ENCODE results near the gene SERPINA3. TPM values are rescaled to one million over a fixed set of nuclear protein-coding genes. Genes with fewer than 3 reads are reported as not detected.

SERPINA3 gene
- total RNA-seq, 1 donor from 2014 or later = 55.2 TPM

DNA sequence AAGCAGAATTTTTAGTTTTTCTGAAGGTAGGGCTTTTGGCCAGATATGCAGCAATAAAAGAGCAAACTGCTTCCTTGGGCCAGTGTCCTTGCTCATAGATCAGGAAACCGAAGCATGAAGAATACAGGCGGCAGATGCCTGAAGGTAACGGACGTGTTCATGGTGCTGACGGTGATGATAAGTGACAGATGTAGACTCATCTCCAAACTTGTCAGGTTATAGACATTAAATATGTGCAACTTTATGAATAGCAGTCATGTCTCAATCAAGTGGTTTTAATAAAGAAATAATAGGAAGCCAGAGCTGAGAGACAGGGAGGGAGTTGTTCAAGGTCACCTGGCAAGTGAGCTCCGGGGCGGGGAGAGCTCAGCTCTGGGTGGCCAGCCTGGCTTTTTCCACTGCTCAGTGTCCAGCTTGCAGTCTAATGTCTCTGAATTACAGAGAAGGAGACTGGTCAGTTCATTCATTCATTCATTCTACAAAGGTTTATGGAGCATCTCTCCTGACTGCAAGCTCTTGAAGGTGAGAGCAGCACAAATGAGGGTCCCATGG, 29.9 kb upstream of the SERPINA3 start:
- intact Hi-C loops (cut with DNase I) = no loop called here
- DNase-seq = peak; percentile 68
- peak; percentile 65 for ATAC-seq (ENCODE audit: poor library complexity)

DNA sequence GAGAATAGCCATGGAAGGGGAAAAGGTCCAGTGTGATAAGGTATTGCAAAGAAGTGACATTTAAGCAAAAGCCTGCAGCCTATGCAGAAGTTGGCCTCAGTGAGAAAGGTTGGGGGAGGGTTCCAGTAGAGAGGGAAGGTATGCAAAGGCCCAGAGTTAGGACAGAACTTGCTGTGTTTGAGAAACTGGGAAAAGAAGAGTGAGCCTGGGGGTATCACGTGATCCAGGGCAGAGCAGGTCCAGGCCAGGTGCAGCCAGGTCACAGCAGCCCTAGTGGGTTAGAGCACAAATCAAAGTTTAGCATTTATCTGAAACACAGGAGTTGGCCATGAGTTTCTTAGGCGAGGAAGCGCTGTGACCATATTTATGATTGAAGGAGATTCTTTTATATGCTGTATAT, 29.3 kb upstream of the SERPINA3 start:
- intact Hi-C loops (cut with DNase I) = no loop called here
- ATAC-seq (ENCODE audit: poor library complexity) = no peak
- DNase-seq = no peak

DNA sequence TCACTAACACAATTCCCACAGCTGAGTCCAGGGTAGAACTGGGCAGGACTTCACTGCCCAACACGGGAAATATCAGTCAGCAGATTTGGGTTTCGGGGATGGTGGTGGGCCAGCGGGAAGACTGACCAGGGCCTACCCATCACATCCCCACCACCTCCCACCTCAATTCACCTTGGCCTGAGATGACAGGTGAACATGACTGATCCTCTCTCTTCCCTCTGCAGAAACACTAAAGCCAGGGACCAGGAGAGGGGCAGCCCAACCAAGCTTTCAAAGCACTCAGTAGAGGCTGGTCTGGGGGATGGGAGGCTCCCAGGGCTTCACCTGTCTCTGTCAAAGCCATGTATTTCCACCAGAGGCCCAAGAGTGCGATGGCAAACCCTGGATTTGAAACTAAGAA, 28.6 kb upstream of the SERPINA3 start:
- no peak for ATAC-seq (ENCODE audit: poor library complexity)
- intact Hi-C loops (cut with DNase I) = no loop called here

DNA sequence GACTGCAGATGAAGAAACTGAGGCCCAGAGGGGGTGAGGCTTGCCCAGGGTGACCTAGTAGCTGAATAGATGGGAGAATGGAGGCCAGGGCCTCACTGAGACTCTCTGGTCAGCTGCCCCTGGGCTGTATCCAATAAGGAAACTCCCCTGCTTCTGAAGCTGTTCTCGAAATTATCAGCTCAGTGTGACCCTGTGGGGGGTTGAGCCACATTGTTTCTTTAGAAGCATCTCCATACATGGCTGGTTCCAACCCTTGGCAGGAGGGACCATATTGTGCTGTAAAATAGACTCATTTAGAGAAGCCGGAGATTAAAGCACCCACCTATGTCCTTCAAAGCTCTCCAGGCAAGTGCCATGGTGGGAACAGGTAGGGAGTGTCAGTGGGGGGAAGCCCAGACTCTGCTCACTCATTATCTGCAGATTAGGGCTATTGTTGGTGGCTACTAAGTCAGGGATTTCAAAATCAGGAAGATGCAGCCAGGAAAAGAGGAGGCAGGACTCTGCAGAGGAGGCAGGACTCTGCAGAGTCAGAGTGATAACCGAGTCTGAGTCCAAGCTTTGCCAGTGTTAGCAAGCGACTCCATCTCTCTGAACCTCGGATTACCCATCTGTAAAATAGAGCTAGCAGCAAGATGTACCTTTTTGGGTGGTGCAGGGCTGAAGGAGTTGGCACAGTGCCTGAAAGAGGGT, 27.5 kb upstream of the SERPINA3 start:
- intact Hi-C loops (cut with DNase I) = no loop called here
- DNase-seq (no peak), ATAC-seq (ENCODE audit: poor library complexity) (peak; percentile 26)

More for the DNA sequence above, 28.6 kb upstream of the SERPINA3 start:
- no peak for DNase-seq

GRCh38 chr14:94586635-94587034, 25.6 kb upstream of the SERPINA3 start:
- intact Hi-C loops (cut with DNase I) = no loop called here
- no peak for DNase-seq
- no peak for ATAC-seq (ENCODE audit: poor library complexity)

GRCh38 chr14:94588311-94588710, 23.9 kb upstream of the SERPINA3 start:
- intact Hi-C loops (cut with DNase I) = no loop called here
- DNase-seq = no peak
- ATAC-seq (ENCODE audit: poor library complexity) = no peak

DNA sequence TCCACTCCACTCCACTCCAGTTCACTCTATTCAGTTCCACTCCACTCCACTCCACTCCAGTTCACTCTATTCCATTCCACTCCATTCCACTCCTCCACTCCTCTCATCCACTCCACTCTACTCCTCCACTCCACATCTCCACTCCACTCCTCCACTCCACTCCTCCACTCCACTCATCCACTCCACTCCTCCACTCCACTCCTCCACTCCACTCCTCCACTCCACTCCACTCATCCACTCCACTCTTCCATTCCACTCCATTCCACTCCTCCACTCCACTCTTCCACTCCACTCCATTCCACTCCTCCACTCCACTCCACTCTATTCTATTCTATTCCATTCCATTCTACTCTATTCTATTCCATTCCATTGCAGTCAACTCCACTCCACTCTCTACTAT, 21.1 kb upstream of the SERPINA3 start:
- intact Hi-C loops (cut with DNase I) = no loop called here
- DNase-seq (no peak), ATAC-seq (ENCODE audit: poor library complexity) (no peak)

DNA sequence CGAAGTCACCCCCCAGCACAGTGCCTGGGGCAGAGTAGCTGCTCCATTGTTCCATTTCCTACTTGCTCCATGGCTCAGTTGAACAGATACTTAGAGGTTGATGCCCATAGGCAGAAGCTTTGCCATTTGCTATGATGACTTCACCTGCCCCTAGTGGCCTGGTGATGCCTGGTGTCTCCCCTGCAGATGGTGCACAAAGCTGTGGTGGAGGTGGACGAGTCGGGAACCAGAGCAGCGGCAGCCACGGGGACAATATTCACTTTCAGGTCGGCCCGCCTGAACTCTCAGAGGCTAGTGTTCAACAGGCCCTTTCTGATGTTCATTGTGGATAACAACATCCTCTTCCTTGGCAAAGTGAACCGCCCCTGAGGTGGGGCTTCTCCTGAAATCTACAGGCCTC, 20.3 kb upstream of the SERPINA3 start:
- intact Hi-C loops (cut with DNase I) = no loop called here
- ATAC-seq (ENCODE audit: poor library complexity) (no peak), DNase-seq (no peak)

DNA sequence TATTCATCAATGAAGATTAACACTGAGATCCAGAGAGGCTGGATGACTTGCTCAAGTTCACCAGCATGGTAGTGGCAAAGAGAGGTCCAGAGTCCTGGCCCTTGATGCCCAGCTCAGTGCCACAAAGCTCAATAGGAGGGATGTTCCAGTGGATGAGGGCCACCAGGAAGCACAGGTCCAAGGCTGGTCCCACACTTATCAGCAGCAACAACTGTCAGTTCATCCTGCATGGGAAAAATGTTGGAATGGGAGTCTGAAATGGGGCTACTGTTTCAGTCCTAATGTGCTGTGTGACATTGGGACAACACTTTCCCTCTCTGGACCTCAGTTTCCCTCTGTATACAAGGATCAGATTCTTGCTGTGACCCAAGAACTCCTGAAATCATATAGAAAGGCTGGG, 19.7 kb upstream of the SERPINA3 start:
- intact Hi-C loops (cut with DNase I) = no loop called here
- ATAC-seq (ENCODE audit: poor library complexity) (no peak), DNase-seq (no peak)

DNA sequence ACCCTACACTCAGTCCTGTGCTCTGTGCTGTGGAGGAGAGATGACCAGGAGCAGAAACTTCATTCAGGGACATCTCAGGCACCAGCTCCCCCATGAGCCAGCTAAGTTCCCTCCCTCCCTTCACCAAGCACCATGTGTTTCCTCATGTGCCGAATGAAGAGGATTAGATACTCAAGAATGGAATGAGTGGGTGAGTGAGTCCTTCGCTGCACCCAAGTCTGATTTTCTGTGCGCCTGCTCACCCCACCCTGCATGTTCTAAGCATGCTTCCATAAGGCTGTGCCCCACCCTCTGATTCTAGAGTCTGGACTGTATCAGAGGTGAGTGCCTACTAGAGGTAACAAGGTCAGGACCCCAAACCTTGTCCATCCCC, 18.8 kb upstream of the SERPINA3 start:
- intact Hi-C loops (cut with DNase I) = no loop called here
- ATAC-seq (ENCODE audit: poor library complexity) (no peak), DNase-seq (no peak)

DNA sequence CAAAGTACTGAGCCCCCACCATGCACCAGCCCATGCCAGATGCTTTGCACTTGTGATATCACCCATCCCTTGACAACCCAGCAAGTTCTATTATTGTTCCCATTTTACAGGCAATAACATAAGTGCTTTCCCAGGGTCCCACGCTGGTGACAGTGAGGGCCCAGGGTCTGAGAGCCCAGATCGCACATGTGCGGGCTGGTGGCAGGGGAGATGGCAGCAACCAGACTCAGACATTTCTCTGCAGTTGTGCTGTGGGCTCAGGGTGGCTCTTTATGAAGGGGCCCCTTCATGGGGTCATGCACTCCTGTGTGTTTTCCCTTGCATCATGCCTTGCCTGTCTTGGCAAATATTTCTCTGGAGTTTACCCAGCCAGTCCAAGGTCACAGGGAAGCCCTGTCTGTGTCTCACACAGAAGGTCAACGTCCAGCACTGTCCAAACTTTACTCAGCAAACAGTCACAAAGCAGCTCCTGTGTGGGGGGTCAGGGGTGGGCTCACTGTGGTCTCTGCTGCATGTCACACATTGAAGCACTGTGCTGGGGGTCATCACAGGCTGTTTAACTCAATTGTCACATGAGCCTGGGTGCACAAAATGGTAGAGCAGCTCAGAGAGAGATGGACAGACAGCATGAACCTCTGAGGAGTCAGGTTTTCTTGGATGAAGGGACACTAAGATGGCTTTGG, 18.3 kb upstream of the SERPINA3 start:
- intact Hi-C loops (cut with DNase I) = no loop called here
- DNase-seq = no peak
- no peak for ATAC-seq (ENCODE audit: poor library complexity)

DNA sequence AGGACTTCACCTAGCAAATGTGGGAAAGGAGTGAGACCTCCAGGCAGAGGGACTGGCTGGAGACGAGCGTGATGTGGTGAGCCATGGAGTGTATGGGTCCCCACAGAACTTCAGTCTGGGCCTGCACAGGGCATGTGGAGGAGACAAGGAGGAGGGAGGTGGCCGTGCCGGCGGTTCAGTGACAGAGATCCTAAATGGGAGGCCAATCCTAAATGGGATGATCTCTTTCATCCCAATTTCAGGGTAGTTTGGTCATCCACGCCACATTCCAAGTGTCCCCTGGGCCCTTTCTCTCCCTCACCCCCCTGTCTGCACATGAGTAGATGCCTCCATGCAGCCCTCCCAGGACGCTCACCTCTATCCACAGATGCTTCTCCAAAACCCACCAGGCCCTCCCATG, 17.8 kb upstream of the SERPINA3 start:
- no peak for DNase-seq
- intact Hi-C loops (cut with DNase I) = no loop called here
- no peak for ATAC-seq (ENCODE audit: poor library complexity)

GRCh38 chr14:94595912-94596311, 16.3 kb upstream of the SERPINA3 start:
- ATAC-seq (ENCODE audit: poor library complexity) (peak; percentile 46), DNase-seq (no peak)
- intact Hi-C loops (cut with DNase I) = no loop called here

DNA sequence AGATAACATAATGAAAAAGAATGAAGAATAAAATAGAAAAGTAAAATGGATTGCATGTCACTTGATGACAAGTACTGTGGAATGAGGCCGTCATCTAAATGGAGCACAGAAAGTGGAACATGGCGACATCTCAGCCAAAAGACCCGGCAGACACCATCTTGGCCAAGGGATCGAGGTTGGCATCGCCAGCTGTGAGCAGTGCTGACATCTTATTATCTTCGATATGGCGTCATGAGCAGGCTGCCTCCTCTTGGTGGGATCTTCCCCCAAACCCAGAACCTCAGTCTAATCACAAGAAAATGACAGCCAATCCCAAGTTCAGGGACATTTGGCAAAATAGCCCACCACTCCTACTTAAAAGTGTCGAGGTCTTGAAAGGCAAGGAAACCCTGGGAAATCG, 15.8 kb upstream of the SERPINA3 start:
- intact Hi-C loops (cut with DNase I) = no loop called here
- ATAC-seq (ENCODE audit: poor library complexity) (no peak), DNase-seq (no peak)

DNA sequence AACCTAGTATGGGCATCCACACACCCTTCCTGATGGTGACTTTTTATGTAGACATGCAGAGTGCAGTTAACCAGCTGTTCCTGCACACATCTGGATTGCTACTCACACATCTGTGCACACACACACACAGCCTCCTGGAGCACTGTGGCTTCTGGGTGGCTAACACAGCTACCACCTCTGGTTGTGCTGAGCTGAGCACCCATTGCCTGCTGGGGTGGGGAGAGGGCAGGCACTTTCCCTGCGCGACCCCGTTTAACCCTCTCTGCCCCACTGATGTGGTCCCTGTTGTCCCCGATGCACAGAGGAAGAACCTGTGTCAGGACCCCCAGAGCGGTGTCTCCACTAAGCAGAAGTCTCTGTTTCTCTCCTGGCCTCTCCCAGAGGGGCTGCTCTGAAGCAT, 14.4 kb upstream of the SERPINA3 start:
- ATAC-seq (ENCODE audit: poor library complexity) (no peak), DNase-seq (no peak)
- intact Hi-C loops (cut with DNase I) = no loop called here

GRCh38 chr14:94598506-94598815, 13.7 kb upstream of the SERPINA3 start:
- DNase-seq (no peak), ATAC-seq (ENCODE audit: poor library complexity) (no peak)
- intact Hi-C loops (cut with DNase I) = no loop called here

DNA sequence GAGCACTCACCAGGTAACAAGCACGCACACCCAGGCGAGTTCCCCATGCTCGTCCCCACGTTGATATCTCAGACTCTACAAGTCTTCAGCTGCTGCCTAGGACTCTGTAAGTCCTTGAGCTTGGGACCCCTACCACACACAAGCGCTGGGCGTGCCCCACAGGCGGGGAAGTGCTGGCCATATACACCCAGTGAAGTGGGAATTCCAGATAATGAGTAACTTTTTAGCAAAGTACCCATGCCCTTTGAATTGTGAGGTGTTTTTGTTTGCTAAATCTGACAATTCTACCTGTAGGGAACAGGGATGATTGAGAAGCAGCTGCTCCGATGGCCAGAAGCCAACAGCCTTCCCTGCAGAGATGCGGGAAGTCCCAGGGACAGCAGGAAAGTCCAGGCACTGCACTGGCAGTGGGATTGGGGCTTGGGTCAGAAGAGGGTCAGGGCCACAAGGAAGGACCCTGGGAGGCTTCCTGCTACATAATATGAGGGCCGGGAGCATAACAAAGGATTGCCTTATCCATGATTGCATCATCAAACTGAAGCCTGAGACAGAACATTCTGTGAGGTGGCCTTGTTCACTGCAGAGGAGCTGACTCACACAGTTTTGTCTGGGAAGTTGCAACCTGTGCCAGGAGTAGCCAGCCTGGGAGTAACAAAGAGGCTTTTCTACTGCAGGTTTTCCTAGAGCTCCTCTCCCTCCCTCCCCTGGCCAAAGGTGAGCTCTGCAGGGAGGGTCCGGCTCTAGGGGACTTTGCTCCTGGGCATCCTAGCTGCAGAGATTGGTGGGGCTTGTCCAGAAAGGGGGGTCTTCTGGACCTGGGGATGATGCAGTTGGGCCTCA, 13.2 kb upstream of the SERPINA3 start:
- peak; percentile 76 for DNase-seq
- intact Hi-C loops (cut with DNase I) = no loop called here
- ATAC-seq (ENCODE audit: poor library complexity) = peak; percentile 67

- ATAC-seq (ENCODE audit: poor library complexity) = no peak
- no peak for DNase-seq
- intact Hi-C loops (cut with DNase I) = no loop called here
These were observed 12.6 kb upstream of the SERPINA3 start for GRCh38 chr14:94599656-94600004.

DNA sequence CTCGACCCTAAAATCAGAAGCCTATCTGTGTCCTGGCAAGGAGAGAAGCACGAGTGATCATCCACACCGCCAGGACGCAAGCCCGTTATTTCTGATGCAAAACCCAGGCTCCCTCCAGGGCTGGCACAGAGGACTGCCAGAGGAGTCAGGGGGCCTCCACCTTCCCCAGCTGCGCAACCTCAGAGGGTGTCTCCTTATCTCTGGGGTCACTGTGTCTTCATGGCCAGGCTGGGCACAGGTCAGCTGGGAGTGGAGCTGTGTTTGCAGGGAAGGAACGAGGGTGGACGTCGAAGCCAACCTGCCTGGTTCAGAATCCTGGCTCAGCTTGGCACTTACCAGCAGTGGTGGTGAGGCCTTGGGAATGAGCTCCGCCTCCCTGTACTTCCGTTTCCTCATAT, 12.0 kb upstream of the SERPINA3 start:
- ATAC-seq (ENCODE audit: poor library complexity) (no peak), DNase-seq (no peak)
- intact Hi-C loops (cut with DNase I) = no loop called here

DNA sequence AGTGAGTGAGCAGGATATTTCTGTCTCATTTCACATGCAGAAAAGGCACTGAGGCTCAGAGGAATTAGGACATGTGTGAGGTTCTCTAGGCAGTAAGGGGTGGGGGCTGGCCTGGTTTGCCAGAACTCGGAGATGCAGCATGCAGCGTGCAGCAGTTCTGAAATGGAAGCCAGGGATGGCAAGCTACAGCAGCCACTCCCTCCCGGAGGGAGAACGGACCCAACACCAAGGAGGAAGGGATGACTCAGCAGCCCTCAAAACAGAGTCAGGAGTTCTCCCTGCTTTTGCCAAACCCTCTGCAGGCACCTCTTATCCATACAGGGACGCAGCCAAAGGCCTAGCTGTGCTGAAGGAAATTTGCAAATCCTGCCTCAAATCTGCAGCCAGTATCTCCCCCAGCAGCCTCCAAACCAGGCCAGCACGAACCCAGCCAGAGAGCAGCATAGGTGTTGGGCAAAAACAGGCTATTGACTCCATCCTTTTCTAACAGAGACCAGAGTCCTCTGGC, 10.3 kb upstream of the SERPINA3 start:
- intact Hi-C loops (cut with DNase I) = no loop called here
- DNase-seq = peak; percentile 87
- peak; percentile 70 for ATAC-seq (ENCODE audit: poor library complexity)

Data from Right ventricle myocardium superior (tissue), 1 donor.